Muscle of leg (tissue), 11 donors: Measurements from ENCODE around the gene NLRP11. TPM values are rescaled to one million over a fixed set of nuclear protein-coding genes. Genes with fewer than 3 reads are reported as not detected.

Source experiments
- DNase-seq: peaks from one replicate; pipeline ENCODE4 v3.0.0; 2013
- H3K27ac ChIP-seq: one replicate; pipeline ENCODE4 v1.5.1; 2013; ENCODE audit warnings: mild to moderate bottlenecking, low read length, control low read depth
- H3K27me3 ChIP-seq: one replicate; pipeline ENCODE4 v1.6.1; 2013; ENCODE audit warnings: low read length; ENCODE audit not compliant: control insufficient read depth, insufficient read depth
- H3K36me3 ChIP-seq: one replicate; pipeline ENCODE4 v1.6.1; 2013; ENCODE audit warnings: low read length; ENCODE audit not compliant: control insufficient read depth, insufficient read depth
- H3K4me1 ChIP-seq: one replicate; pipeline ENCODE4 v1.6.1; 2013; ENCODE audit warnings: low read length; ENCODE audit not compliant: control insufficient read depth, insufficient read depth
- H3K4me3 ChIP-seq: one replicate; pipeline ENCODE4 v1.5.1; 2013; ENCODE audit warnings: low read length, control low read depth
- H3K9me3 ChIP-seq: replicated peaks from 2 replicates; pipeline ENCODE4 v1.6.1; 2013; ENCODE audit warnings: low read depth, low read length; ENCODE audit not compliant: control insufficient read depth
- WGBS: methylation state at CpG from one replicate; pipeline ENCODE4 v1.1.5; 2013; ENCODE audit warnings: missing lambda C conversion rate; ENCODE audit not compliant: insufficient coverage; 5-methylcytosine and 5-hydroxymethylcytosine counted together
- polyA plus RNA-seq, 8 donors: library from polyadenylated mRNA; unstranded; fragments of 120-200 nt; gene quantifications; one replicate each; pipeline versions ENCODE4 v1.2.1 to v1.2.3, GENCODE V29; 2013; ENCODE audit warnings: inconsistent platforms in 1 of 8, low replicate concordance in 1 of 8; ENCODE audit not compliant: insufficient read length in 8 of 8, insufficient read depth in 1 of 8
- total RNA-seq: library from RNA; stranded (reverse); fragments of 120-200 nt; gene quantifications from one replicate; pipeline ENCODE4 v1.2.4, GENCODE V29; 2013

NLRP11 gene
- total and polyA plus RNA-seq, 9 donors: 0.04 TPM; not detected in 8

- no peak overlapping the region for H3K27ac ChIP-seq
- H3K9me3 ChIP-seq: no peaks in the 10 kb centered on the region
- H3K4me3 ChIP-seq: no peak overlapping the region
- H3K4me1 ChIP-seq: no peaks in the 10 kb centered on the region
- no peak for DNase-seq
- 100% methylated on average over 1 of the region's 3 CpGs for WGBS
- no peaks in the 10 kb centered on the region for H3K36me3 ChIP-seq
- H3K27me3 ChIP-seq: no peaks in the 10 kb centered on the region
Observed at GRCh38 chr19:55838251-55838650, 6.5 kb upstream of the NLRP11 start.

- Histone ChIP-seq H3K9me3 (no peaks in the 10 kb centered on the region), H3K4me1 (no peaks in the 10 kb centered on the region), H3K27me3 (no peaks in the 10 kb centered on the region), H3K36me3 (no peaks in the 10 kb centered on the region), H3K4me3 (no peak within 1 kb of the TSS), H3K27ac (no peak within 1 kb of the TSS)
- WGBS: 90% methylated on average over 14 of the region's 16 CpGs
- DNase-seq: no peak
Observed at GRCh38 chr19:55836340-55836739, 4.5 kb upstream of the NLRP11 start, which contains the start of gene NLRP4. NLRP4 (plus strand) TSS chr19:55836540; CDS start chr19:55852081, 15,541 bp downstream.

GRCh38 chr19:55832676-55833075, 877 bp upstream of the NLRP11 start:
- no peaks in the 10 kb centered on the region for H3K4me1 ChIP-seq
- DNase-seq: no peak
- no peak overlapping the region for H3K4me3 ChIP-seq
- H3K27ac ChIP-seq: no peak overlapping the region
- no peaks in the 10 kb centered on the region for H3K9me3 ChIP-seq
- no CpG with 5 or more reads among the region's 4 CpGs for WGBS
- H3K27me3 ChIP-seq: no peaks in the 10 kb centered on the region
- H3K36me3 ChIP-seq: no peaks in the 10 kb centered on the region

- Histone ChIP-seq H3K4me1 (no peaks in the 10 kb centered on the region), H3K4me3 (no peak overlapping the region), H3K27ac (no peak overlapping the region), H3K27me3 (no peaks in the 10 kb centered on the region), H3K9me3 (no peaks in the 10 kb centered on the region), H3K36me3 (no peaks in the 10 kb centered on the region)
- DNase-seq: no peak
- WGBS: 92% methylated on average over 2 of the region's 5 CpGs
Observed at GRCh38 chr19:55830656-55831055, 1.1 kb downstream of the NLRP11 start.

- no peak for DNase-seq
- peaks cover 7% of the 10 kb centered on the region for H3K9me3 ChIP-seq
- no peak overlapping the region for H3K27ac ChIP-seq
- H3K4me3 ChIP-seq: no peak overlapping the region
- no peaks in the 10 kb centered on the region for H3K27me3 ChIP-seq
- no peaks in the 10 kb centered on the region for H3K36me3 ChIP-seq
- no peaks in the 10 kb centered on the region for H3K4me1 ChIP-seq
- WGBS: 81% methylated on average over 3 of the region's 3 CpGs
Observed at GRCh38 chr19:55820037-55820436, 11.8 kb downstream of the NLRP11 start.

GRCh38 chr19:55813906-55814305, 17.9 kb downstream of the NLRP11 start:
- no peaks in the 10 kb centered on the region for H3K27me3 ChIP-seq
- H3K36me3 ChIP-seq: no peaks in the 10 kb centered on the region
- H3K4me1 ChIP-seq: no peaks in the 10 kb centered on the region
- no CpG with 5 or more reads among the region's 5 CpGs for WGBS
- no peak overlapping the region for H3K4me3 ChIP-seq
- H3K27ac ChIP-seq: no peak overlapping the region
- H3K9me3 ChIP-seq: no peaks in the 10 kb centered on the region
- DNase-seq: no peak

GRCh38 chr19:55812449-55812848, 19.4 kb downstream of the NLRP11 start:
- H3K27ac ChIP-seq: no peak overlapping the region
- WGBS: no CpG with 5 or more reads among the region's 7 CpGs

GRCh38 chr19:55811340-55811739, 20.5 kb downstream of the NLRP11 start:
- DNase-seq: no peak
- whole genome bisulfite sequencing: no CpG with 5 or more reads among the region's 3 CpGs

More at GRCh38 chr19:55812449-55812848, 19.4 kb downstream of the NLRP11 start:
- no peaks in the 10 kb centered on the region for H3K36me3 ChIP-seq
- no peak for DNase-seq
- no peaks in the 10 kb centered on the region for H3K4me1 ChIP-seq
- H3K9me3 ChIP-seq: no peaks in the 10 kb centered on the region
- H3K27me3 ChIP-seq: no peaks in the 10 kb centered on the region
- H3K4me3 ChIP-seq: no peak overlapping the region

GRCh38 chr19:55809381-55810058, 22.3 kb downstream of the NLRP11 start:
- Histone ChIP-seq H3K9me3 (no peaks in the 10 kb centered on the region), H3K36me3 (no peaks in the 10 kb centered on the region), H3K27me3 (no peaks in the 10 kb centered on the region), H3K27ac (no peak overlapping the region), H3K4me3 (no peak overlapping the region), H3K4me1 (no peaks in the 10 kb centered on the region)
- 38% methylated on average over 15 of the region's 20 CpGs for WGBS
- DNase-seq: peak; percentile 26

More at GRCh38 chr19:55811340-55811739, 20.5 kb downstream of the NLRP11 start:
- Histone ChIP-seq H3K36me3 (no peaks in the 10 kb centered on the region), H3K4me1 (no peaks in the 10 kb centered on the region), H3K9me3 (no peaks in the 10 kb centered on the region), H3K4me3 (no peak overlapping the region), H3K27ac (no peak overlapping the region), H3K27me3 (no peaks in the 10 kb centered on the region)

GRCh38 chr19:55802281-55802680, 29.5 kb downstream of the NLRP11 start:
- Histone ChIP-seq H3K27me3 (no peaks in the 10 kb centered on the region), H3K4me1 (no peaks in the 10 kb centered on the region), H3K4me3 (no peak overlapping the region), H3K27ac (no peak overlapping the region), H3K9me3 (peaks cover 2% of the 10 kb centered on the region), H3K36me3 (no peaks in the 10 kb centered on the region)
- WGBS: no CpG with 5 or more reads among the region's 2 CpGs
- no peak for DNase-seq
